ENCODE measurements around the gene ADRB1.

The ADRB1 gene

DNA sequence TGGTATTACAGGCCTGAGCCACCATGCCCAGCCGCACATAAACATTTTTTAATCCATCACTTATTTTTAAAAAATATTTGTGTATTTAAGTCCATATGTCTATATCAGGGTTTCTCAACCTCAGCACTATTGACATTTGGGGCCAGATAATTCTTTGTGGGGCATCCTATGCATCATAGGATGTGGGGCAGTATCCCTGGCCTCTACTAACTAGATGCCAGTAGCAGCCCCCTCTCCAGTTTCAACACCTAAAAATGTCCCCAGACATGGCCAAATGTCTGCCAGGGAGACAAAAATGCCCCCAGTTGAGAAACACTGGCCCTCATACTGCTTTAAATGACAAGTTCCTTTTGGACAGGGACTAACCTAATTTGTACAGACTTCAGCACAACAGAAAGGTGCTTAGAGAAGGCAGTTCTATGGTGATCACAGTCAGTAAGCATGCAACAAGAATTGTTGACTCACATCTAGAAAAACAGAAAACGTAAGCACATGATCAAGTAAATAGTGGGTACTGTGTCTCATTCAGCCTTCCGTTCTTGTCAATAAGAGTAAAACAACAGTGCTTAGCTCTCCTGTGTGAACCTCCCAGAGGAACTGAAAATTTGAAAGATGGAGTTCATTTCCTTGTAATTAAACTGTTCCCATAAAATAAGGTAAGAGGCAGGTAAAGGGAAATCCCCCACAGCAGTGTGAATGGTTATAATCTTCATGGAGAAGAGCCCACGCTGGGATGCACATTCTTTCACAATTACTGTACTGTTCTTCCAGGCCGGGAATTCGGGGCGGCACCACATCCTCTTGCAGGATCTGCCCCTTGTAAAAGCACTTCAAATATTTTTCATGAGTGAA lies 17.3 kb upstream of the ADRB1 start:
- peak; percentile 89 for DNase-seq (ENCODE audit: low read depth)

DNA sequence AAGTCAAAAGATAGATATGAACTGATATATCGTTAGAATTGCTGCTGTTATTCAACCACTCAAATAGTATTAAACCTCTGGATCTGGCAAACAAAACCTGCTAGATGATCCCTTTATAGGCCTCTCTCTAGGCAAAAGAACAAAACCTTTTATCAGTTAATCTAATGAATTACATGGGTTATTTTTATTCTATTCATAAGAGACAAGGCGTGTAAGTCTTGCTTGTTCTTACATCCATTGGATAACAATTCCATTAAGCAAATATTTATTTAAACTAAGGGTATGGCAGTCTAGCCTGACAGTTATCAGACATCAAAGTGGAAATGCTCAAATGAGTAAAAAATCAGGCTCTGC lies 16.6 kb upstream of the ADRB1 start:
- no peak for DNase-seq (ENCODE audit: low read depth)

DNA sequence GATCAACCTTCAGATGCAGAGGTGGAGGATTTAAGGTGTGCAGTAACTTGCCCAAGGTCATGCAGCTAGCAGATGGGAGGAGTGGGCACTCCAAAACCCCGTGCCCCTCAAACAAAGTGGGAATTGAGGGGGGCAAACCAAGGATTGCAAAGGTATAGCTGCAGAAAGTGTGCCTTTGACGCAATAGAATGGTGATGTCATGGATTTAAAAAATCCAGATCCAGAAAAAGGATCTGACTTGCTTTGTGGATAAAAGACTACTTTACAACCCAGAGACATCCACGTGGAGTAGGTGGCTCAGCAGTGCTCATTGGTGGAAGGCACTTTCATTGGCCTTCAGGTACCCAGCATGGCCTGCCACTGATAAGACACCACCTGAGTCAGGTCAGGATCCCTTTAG lies 15.7 kb upstream of the ADRB1 start:
- no peak for DNase-seq (ENCODE audit: low read depth)

DNA sequence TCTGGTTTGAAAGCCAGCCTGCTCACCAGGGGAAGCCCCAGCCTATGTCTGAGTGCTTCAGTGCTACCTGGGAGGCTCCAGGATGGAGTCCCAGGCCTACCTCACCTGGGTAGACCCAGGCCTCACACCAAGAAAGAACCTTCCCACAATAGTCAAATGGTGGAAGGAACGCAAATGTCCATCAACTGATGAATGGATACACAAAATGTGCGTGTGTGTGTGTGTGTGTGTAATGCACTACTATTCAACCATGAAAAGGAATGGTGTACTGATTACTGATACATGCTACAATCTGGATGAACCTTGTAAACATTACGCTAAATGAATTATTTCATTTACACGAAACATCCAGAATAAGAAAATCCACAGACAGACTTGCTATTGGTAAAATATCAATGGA lies 15.2 kb upstream of the ADRB1 start:
- DNase-seq (ENCODE audit: low read depth): no peak

DNA sequence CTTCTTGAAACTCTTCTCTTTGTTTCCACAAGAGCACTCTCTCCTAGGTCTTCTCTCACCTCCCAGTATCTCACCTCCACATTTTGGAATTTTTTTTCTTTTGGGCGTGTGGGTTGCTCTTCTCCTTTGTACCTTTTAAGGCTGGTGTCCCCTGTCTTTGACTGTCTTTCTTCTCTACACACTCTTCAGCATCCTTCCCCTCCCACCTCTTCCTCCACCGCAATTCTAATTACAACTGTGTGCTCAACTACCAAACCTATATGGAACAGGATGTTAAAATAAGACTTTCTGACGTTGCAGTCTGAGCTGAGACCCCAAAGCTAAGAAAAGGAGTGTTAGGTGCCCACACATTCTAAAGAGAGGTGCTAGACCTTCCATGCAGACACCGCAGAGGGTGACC lies 14.0 kb upstream of the ADRB1 start:
- no peak for DNase-seq (ENCODE audit: low read depth)

DNA sequence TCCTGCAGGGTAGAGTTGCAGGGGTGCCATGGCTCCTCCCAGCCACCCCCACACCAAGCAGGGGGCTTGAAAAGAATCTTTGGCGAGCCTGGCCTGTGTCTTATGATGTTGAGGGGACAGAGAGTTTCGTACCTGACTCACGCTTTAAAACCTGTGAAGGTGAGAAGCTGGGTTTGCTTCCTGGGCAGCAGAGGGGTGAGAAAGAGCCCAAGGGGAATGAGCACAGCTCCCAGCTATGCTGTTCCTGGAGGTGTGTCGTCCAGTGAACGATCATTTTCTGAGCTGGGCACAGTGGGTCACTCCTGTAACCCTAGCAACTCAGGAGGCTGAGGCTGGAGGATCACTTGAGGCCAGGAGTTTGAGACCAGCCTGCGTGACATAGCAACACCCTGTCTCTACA lies 13.5 kb upstream of the ADRB1 start:
- no peak for DNase-seq (ENCODE audit: low read depth)

DNA sequence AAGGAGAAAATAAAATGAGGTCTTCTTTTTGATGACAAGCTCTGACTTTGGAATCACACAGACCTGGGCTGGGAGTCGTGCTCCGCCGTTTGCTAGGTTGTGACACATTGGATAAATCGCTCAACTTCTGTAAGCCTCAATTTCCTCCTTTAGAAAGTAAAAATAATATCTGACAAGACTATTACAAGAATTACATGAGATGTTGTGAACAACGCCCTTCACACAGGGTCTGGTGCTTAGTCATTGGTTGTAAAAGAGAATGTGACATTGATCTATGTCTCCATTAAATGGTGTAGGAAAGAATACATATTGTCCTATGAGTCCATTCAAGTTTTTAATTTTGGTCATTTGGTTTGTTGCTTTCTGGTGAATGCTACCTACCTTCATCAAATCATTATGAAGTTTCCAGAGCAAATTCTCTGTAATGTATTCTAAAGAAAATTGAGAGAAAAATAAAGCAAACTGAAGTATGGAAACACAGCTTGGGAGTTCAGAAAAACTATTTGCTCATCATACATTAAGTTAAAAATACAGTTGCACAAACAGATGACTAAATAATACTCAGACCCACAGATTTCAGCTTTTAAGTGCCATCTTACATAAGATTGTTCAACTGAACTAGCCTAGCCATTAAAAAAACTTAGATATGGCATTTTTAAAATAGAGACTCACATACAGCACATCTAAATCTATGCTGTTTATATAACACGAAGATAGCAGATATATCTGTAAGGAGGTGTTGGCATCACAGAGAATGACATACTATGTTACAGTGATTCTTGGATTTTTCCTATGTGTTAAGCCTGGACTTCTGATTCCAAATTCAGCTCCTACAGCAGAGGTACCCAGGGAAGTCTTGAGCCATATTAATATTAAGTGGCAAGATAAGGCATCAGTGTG lies 12.3 kb upstream of the ADRB1 start:
- no peak for DNase-seq (ENCODE audit: low read depth)

DNA sequence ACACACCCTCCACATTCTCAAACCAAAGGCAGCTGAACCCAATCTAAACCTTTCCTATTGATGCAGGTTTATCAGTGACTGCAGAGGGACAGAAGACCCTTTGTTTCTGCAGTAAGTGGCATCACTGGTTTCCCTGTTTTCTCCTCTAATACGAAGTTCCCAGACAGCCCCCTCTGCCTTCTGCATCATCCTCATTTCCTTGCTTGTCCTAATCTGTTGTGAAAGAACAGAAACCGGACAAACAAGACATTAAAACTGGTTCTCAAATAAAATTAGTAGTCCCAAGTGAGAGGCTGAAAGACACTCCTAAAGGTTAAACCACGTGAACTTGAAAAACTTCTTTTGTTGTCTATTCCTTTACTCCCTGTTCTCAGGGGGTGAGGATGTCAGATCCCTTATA lies 10.1 kb upstream of the ADRB1 start:
- DNase-seq (ENCODE audit: low read depth): no peak

DNA sequence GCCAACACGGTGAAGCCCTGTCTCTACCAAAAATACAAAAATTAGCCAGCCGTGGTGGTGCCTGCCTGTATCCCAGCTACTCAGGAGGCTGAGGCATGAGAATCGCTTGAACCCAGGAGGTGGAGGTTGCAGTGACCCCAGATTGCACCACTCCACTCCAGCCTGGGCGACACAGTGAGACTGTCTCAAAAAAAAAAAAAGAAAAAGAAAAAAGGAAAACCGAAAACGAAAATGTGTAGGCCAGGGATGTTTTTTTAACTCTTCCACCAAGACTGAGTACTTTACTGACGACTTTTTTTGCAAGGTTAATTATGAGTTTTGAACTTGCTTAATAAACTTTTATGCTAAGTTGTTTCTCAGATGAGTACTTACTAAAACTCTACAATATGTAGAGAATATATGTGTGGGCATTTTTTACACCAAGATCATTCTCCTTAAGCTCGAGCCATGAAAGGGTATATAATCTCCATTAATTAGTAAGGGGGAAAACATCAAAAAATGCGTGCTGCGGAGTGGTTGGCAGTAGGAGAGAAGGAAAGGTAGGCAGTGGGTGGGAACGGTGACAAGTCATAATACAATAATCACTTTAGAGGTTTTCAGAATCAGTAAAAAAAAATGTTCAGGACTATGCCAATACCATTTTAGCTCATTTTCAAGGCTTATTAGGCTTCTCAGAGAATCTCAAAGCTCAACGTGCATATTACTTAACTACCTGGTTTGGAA lies 8.6 kb upstream of the ADRB1 start:
- no peak for DNase-seq (ENCODE audit: low read depth)

DNA sequence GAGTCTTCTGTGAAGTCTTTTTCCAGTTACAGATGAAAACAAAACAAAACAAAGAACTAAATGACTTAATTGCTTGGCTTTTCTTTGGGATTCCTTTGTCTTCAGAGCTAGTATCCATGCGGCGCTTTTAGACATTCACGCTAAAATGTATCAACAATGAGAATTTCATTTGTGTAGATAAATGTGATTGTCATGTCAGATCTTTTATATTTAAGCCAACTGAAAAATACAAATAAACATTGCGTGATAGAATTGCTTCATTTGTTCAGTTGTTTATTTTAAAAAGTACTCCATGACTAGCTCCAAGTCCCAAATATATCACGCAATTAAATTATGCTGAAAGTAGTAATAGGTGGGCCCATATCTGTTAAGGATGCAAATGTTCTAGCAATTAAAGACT lies 7.9 kb upstream of the ADRB1 start:
- no peak for DNase-seq (ENCODE audit: low read depth)

DNA sequence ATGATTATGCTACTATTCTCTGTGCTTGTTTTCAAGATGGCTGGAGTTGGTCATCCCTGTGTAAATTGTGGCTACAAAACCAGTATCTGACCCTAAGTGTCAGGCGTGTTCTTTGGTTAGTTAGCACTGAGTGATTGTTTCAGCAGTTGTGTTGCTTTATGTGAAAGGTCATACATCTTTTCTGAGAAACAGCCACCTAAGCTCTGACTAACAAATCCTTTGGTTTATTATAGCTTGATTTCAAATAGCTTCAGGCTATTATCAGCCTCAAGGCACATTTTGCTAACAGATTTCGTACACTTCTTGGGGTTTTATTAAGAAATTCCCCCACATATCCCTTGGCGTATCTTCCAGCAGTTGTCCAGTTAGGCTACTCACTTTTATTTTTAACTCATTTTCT lies 4.8 kb upstream of the ADRB1 start:
- DNase-seq (ENCODE audit: low read depth): peak; percentile 56

DNA sequence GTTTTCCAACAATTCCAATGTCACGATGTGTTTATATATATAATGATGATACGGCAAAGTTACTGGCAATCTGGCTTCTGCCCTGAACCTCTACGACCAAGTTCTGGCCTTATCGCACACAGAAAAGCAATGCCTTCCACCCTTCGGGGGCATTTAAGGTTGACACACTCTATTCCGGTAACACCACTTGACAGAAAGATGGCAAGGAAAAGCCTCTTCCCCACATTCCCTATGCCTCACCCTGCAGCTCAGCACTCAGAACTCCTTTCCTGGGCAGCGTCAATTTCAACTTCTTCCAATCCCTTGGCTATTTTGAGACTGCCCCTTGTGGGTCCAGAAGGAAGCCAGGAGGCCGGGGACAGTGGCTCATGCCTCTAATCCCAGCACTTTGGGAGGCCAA lies 2.5 kb upstream of the ADRB1 start:
- DNase-seq (ENCODE audit: low read depth): no peak

DNA sequence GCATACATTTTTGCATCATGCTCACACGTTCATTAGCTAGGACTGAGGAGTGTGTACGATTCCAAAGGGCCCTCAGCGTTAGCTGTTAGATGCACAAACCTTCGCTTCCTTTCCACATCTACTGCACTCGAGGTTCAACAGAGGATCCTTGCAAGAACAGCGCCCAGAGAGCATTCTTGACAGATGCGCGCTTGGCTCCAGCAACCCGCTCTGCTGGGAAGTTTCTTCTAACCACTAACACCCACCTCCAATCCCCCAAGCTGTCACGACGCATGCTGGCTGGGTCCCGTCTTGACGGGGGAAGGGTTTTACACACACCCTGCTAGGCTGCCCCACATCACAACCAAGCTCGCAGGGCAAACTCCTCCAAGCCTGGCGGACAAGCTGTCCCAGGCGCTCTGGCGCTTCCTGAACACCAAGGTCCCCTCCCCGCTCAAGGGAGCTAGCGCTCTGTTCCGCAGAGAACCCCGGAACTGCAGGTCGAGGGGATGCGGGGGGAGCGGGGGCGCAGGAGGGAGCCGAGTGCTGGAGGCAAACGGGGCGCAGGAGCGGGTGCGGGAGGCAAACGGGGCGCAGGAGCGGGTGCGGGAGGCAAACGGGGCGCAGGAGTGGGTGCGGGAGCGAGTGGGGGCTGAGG lies 653 bp upstream of the ADRB1 start:
- peak; percentile 47 for DNase-seq (ENCODE audit: low read depth)

DNA sequence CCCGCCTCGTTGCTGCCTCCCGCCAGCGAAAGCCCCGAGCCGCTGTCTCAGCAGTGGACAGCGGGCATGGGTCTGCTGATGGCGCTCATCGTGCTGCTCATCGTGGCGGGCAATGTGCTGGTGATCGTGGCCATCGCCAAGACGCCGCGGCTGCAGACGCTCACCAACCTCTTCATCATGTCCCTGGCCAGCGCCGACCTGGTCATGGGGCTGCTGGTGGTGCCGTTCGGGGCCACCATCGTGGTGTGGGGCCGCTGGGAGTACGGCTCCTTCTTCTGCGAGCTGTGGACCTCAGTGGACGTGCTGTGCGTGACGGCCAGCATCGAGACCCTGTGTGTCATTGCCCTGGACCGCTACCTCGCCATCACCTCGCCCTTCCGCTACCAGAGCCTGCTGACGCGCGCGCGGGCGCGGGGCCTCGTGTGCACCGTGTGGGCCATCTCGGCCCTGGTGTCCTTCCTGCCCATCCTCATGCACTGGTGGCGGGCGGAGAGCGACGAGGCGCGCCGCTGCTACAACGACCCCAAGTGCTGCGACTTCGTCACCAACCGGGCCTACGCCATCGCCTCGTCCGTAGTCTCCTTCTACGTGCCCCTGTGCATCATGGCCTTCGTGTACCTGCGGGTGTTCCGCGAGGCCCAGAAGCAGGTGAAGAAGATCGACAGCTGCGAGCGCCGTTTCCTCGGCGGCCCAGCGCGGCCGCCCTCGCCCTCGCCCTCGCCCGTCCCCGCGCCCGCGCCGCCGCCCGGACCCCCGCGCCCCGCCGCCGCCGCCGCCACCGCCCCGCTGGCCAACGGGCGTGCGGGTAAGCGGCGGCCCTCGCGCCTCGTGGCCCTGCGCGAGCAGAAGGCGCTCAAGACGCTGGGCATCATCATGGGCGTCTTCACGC lies 825 bp downstream of the ADRB1 start:
- DNase-seq (ENCODE audit: low read depth): no peak

DNA sequence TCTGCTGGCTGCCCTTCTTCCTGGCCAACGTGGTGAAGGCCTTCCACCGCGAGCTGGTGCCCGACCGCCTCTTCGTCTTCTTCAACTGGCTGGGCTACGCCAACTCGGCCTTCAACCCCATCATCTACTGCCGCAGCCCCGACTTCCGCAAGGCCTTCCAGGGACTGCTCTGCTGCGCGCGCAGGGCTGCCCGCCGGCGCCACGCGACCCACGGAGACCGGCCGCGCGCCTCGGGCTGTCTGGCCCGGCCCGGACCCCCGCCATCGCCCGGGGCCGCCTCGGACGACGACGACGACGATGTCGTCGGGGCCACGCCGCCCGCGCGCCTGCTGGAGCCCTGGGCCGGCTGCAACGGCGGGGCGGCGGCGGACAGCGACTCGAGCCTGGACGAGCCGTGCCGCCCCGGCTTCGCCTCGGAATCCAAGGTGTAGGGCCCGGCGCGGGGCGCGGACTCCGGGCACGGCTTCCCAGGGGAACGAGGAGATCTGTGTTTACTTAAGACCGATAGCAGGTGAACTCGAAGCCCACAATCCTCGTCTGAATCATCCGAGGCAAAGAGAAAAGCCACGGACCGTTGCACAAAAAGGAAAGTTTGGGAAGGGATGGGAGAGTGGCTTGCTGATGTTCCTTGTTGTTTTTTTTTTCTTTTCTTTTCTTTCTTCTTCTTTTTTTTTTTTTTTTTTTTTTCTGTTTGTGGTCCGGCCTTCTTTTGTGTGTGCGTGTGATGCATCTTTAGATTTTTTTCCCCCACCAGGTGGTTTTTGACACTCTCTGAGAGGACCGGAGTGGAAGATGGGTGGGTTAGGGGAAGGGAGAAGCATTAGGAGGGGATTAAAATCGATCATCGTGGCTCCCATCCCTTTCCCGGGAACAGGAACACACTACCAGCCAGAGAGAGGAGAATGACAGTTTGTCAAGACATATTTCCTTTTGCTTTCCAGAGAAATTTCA lies 1.7 kb downstream of the ADRB1 start:
- DNase-seq (ENCODE audit: low read depth): no peak

DNA sequence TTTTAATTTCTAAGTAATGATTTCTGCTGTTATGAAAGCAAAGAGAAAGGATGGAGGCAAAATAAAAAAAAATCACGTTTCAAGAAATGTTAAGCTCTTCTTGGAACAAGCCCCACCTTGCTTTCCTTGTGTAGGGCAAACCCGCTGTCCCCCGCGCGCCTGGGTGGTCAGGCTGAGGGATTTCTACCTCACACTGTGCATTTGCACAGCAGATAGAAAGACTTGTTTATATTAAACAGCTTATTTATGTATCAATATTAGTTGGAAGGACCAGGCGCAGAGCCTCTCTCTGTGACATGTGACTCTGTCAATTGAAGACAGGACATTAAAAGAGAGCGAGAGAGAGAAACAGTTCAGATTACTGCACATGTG lies 2.4 kb downstream of the ADRB1 start:
- no peak for DNase-seq (ENCODE audit: low read depth)

DNA sequence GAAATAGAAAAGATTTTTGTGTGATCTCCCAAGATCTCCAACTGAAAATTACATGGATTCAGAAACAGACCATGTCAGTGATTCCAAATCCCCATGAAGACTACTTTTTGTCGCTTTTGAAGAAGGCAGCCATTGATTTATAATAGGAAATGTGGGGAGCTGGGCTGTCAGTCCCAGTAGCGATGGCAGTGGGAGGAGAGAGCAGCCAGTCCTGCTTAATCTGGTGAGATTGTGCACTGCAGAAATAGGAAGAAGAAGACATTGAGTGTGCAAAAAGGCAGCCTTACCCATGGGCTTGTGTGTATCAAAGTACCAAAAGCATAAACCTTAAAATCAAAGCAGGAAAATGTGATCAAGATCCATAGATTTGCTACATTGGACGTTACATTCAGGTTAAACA lies 4.8 kb downstream of the ADRB1 start:
- no peak for DNase-seq (ENCODE audit: low read depth)

DNA sequence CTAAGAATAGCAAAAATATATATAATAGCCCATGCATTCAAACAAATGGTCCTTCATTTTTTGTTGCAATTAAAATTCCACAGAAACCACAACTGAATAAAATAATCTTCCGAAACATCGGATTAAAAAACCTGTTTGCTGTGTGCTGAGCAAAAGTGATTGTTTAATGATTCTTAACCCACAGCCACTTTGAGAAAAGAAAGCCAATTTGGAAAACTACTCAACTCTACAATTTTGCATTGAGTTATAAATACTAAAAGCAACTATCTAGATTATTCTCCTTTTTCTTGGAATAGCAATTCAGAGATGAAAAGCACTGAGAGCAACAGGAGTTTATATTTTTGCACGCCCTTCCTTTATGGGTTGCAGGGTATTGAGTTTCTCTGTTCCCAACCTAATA lies 8.0 kb downstream of the ADRB1 start:
- DNase-seq (ENCODE audit: low read depth): no peak

DNA sequence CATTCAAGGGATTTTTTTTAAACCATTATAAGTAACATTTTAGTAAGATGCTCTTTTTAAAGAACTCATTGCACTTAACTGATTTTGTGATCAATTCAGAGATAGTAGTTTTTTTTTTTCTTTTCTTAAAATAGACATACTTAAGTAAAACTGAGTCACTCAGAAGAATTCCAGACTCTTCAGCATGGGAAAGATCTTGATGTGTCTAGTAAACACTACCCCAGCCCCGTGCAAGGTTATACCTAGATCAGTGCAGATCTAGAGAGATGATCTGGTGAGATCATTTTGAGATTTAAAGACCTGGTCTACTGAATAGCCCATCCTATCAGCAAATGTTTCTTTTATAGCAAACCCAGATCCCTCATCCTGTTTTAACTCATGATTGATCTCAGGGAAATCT lies 8.6 kb downstream of the ADRB1 start:
- DNase-seq (ENCODE audit: low read depth): peak; percentile 52

DNA sequence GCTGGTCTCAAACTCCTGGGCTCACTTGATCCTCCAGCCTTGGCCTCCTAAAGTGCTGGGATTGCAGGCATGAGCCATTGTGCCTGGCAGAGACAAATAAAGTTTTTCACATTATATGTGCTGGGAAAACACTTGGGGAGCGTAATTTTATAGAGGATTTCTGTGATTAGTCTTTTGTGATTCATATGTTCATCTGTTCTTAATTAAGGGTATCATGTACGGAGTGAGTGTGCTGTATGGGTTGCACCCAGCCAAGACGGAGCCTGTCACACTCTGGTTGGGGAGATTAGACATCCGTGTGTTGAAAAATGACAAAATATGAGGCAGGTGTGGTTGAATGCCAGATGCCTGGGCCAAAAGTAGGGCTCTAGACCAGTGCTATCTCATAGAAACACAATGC lies 10.3 kb downstream of the ADRB1 start:
- DNase-seq (ENCODE audit: low read depth): peak; percentile 51

Measured in EH (cell line).